ENCODE results near the gene ANO3. TPM values are rescaled to one million over a fixed set of nuclear protein-coding genes. Genes with fewer than 3 reads are reported as not detected.

Gene ANO3
- polyA plus RNA-seq, 1 experiment = 0.02 TPM

DNA sequence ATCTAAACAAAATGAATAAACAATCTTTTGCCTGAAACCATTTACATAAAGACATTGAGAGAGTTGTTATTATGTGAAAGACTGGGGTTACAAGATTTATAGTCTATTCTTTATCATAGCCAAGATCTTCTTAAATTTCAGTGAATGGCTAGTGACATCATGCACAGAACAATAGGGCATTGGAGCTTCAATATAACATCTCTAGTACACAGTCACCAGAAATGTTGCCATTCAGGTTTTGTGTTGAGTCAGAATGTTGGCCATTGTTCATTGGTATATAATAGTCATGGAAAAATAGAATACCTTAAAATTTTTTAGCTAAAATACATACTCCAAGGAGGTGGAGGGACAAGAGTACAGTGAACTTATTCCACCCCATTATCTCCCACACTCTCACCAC is 345.6 kb downstream of the ANO3 start:
- Histone ChIP-seq H3K4me3 (ENCODE audit: low read depth, low read length) (no peak overlapping the region), H3K9me3 (ENCODE audit: control insufficient read depth, insufficient read depth, low read length) (no peaks in the 10 kb centered on the region), H3K27ac (ENCODE audit: low read depth, low read length) (no peak overlapping the region), H3K27me3 (ENCODE audit: control insufficient read depth, insufficient read depth, low read length) (no peaks in the 10 kb centered on the region)
- TF ChIP-seq, protein P1, sequence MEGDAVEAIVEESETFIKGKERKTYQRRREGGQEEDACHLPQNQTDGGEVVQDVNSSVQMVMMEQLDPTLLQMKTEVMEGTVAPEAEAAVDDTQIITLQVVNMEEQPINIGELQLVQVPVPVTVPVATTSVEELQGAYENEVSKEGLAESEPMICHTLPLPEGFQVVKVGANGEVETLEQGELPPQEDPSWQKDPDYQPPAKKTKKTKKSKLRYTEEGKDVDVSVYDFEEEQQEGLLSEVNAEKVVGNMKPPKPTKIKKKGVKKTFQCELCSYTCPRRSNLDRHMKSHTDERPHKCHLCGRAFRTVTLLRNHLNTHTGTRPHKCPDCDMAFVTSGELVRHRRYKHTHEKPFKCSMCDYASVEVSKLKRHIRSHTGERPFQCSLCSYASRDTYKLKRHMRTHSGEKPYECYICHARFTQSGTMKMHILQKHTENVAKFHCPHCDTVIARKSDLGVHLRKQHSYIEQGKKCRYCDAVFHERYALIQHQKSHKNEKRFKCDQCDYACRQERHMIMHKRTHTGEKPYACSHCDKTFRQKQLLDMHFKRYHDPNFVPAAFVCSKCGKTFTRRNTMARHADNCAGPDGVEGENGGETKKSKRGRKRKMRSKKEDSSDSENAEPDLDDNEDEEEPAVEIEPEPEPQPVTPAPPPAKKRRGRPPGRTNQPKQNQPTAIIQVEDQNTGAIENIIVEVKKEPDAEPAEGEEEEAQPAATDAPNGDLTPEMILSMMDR (IDR thresholded peaks at IDR 0.05; ENCODE audit: low read depth, low read length) = no peak
- POLR2A ChIA-PET = no interaction called here
- DNase-seq (ENCODE audit: low read depth, low spot score) = no peak
- CTCF ChIA-PET = no interaction called here

DNA sequence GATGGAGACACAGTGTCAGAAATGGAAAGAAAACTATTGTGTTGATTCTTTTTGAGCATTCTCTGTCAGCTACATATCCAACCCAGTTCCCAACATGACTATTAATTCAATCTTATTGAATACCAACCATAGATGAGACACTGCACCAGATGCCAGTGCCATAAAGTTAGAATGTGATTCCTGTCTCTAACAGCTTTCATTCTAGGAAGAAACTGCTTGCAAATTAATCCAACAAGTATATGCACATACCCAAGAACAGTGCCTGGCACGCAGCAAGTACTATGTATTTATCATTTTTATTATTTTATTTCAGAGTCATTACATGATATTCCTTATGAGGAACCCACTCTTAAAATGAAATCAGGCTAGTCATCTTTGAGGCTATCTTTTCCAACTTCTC is 355.4 kb downstream of the ANO3 start:
- H3K27me3 ChIP-seq (ENCODE audit: control insufficient read depth, insufficient read depth, low read length) = no peaks in the 10 kb centered on the region
- H3K4me3 ChIP-seq (ENCODE audit: low read depth, low read length) = no peak overlapping the region
- ChIA-PET CTCF (no interaction called here), POLR2A (no interaction called here)
- TF ChIP-seq, protein P1 (IDR thresholded peaks at IDR 0.05; ENCODE audit: low read depth, low read length) = no peak
- DNase-seq (ENCODE audit: low read depth, low spot score) = no peak
- no peaks in the 10 kb centered on the region for H3K9me3 ChIP-seq (ENCODE audit: control insufficient read depth, insufficient read depth, low read length)
- no peak overlapping the region for H3K27ac ChIP-seq (ENCODE audit: low read depth, low read length)

DNA sequence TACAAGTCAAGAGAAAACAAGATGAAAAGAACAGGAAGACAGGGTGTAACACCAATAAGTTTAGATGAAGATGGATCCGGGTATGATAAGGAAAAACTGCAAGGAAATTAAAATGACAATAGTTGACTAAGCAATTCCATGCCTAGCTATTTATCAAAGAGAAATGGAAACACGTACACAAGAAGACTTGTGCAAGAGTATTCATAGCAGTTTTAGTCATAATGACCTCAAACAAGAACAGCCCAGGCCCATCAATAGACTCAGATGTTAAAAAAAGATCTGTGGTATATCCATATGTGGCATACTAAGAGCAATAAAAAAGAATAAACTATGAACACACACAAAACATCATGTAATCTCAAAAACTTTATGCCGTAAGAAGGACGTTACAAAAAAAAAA is 356.8 kb downstream of the ANO3 start:
- Histone ChIP-seq H3K27me3 (ENCODE audit: control insufficient read depth, insufficient read depth, low read length) (no peaks in the 10 kb centered on the region), H3K27ac (ENCODE audit: low read depth, low read length) (no peak overlapping the region), H3K4me3 (ENCODE audit: low read depth, low read length) (no peak overlapping the region), H3K9me3 (ENCODE audit: control insufficient read depth, insufficient read depth, low read length) (no peaks in the 10 kb centered on the region)
- POLR2A ChIA-PET = no interaction called here
- CTCF ChIA-PET = no interaction called here
- DNase-seq (ENCODE audit: low read depth, low spot score) = no peak
- TF ChIP-seq, protein P1 (IDR thresholded peaks at IDR 0.05; ENCODE audit: low read depth, low read length) = no peak

DNA sequence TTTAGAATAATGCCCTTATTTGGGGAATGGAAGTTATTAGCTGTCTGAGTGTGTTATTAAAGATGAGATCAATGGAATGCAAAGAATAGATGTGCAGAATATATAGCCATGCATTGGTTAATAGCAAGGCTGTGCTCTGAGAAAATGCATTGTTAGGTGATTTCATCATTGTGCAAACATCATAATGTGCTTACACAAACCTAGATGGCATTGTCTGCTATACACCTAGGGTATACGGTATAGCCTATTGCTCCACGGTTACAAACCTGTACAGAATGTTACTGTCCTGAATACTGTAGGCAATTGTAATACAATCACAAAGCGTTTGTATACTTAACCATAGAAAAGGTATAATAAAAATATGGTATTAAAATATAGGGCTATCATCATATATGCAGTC is 364.4 kb downstream of the ANO3 start:
- Histone ChIP-seq H3K9me3 (ENCODE audit: control insufficient read depth, insufficient read depth, low read length) (no peaks in the 10 kb centered on the region), H3K4me3 (ENCODE audit: low read depth, low read length) (no peak overlapping the region), H3K27ac (ENCODE audit: low read depth, low read length) (no peak overlapping the region), H3K27me3 (ENCODE audit: control insufficient read depth, insufficient read depth, low read length) (no peaks in the 10 kb centered on the region)
- TF ChIP-seq, protein P1 (IDR thresholded peaks at IDR 0.05; ENCODE audit: low read depth, low read length) = no peak
- ChIA-PET CTCF (no interaction called here), POLR2A (no interaction called here)
- DNase-seq (ENCODE audit: low read depth, low spot score) = no peak

DNA sequence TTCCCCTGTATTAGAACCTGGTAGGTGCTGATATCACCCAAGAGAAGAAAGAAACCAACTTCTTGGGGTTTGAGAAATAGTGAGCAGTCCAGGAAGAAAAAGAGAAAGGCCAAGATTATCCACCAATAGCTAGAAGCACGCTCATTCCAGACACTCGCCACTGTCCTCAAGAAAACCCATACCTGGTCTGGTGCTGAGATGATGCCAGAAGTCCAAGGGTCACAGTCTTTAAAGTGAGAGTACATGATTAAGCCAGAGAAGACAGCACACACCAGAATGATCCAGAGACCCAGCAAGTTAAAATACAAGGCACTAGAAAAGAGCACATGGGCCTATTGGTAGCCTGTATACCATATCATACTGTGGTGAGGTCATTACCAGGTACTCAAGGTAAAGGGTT is 366.3 kb downstream of the ANO3 start:
- ChIA-PET CTCF (no interaction called here), POLR2A (no interaction called here)
- Histone ChIP-seq H3K27me3 (ENCODE audit: control insufficient read depth, insufficient read depth, low read length) (no peaks in the 10 kb centered on the region), H3K27ac (ENCODE audit: low read depth, low read length) (no peak overlapping the region), H3K9me3 (ENCODE audit: control insufficient read depth, insufficient read depth, low read length) (no peaks in the 10 kb centered on the region), H3K4me3 (ENCODE audit: low read depth, low read length) (no peak overlapping the region)
- DNase-seq (ENCODE audit: low read depth, low spot score) = no peak
- TF ChIP-seq, protein P1 (IDR thresholded peaks at IDR 0.05; ENCODE audit: low read depth, low read length) = no peak

Measured in AG04450 (cell line).